Measurements from ENCODE around the gene ABRACL.

ABRACL gene

DNA sequence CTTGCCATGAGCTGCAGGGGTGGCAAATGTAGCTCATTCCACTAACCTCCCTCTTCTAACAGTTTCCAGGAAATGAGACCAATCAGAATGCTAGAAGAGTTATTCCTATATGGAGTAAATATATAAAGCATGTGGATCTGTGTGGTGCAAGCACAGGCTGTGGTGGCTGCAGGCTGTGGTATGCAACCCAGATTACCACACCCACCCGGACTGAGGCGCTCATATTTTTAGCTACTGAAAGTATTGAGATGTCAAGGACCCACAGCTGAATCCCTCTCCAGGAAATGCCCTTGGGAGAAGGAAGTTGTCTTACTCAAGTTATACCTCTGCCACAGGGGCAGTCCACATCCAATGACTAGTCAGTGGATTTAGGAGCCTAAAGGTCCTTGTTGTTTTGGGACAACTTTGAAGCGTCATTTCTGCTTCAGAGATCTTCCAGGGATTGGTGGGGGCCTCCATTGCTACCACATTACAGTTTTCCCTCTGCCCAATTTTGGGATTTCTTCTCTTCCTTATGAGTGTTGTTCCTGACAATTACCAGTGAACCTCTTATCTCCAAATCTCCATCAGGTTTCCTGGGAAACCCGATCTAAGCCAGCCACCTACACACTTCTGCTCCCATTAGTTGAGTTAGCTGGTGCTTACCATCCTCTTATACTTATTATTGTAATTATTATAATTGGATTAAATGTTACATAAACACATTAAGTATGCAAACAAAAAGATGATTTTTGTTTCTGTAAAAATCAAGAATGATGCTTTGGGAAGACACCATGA is 28.4 kb upstream of the ABRACL start:
- TF ChIP-seq SPI1 (IDR thresholded peaks at IDR 0.05; ENCODE audit: borderline replicate concordance, low read depth) = no peak
- TF ChIP-seq POLR2AphosphoS5 (IDR thresholded peaks at IDR 0.05; ENCODE audit: low read depth) = no peak
- TF ChIP-seq REST (IDR thresholded peaks at IDR 0.05; ENCODE audit: insufficient replicate concordance, low read depth) = no peak
- no peak for TF ChIP-seq CTCF (IDR thresholded peaks at IDR 0.05; ENCODE audit: insufficient read depth, low read length)
- no peak for TF ChIP-seq GABPA (IDR thresholded peaks at IDR 0.05; ENCODE audit: low read depth)
- Histone ChIP-seq H3K27me3 (ENCODE audit: insufficient read depth, poor library complexity, severe bottlenecking) (no peaks in the 10 kb centered on the region), H3K4me3 (replicated peaks; ENCODE audit: insufficient read depth, low read length) (no peak overlapping the region), H3K27ac (replicated peaks) (no peak overlapping the region)
- peak in 1 of 2 experiments; percentile 66 for DNase-seq (ENCODE audit: low read depth in 1 of 2, low spot score in 1 of 2)

GRCh38 chr6:139003751-139004150 is 24.8 kb upstream of the ABRACL start:
- peak in 1 of 2 experiments; percentile 44 for DNase-seq (ENCODE audit: low read depth in 1 of 2, low spot score in 1 of 2)
- Histone ChIP-seq H3K4me3 (replicated peaks; ENCODE audit: insufficient read depth, low read length) (no peak overlapping the region), H3K27me3 (ENCODE audit: insufficient read depth, poor library complexity, severe bottlenecking) (no peaks in the 10 kb centered on the region), H3K27ac (replicated peaks) (no peak overlapping the region)
- TF ChIP-seq REST (IDR thresholded peaks at IDR 0.05; ENCODE audit: insufficient replicate concordance, low read depth) (no peak), SPI1 (IDR thresholded peaks at IDR 0.05; ENCODE audit: borderline replicate concordance, low read depth) (peak; percentile 99)

- Histone ChIP-seq H3K4me3 (replicated peaks; ENCODE audit: insufficient read depth, low read length) (no peak overlapping the region), H3K27ac (replicated peaks) (no peak overlapping the region), H3K27me3 (ENCODE audit: insufficient read depth, poor library complexity, severe bottlenecking) (no peaks in the 10 kb centered on the region)
- DNase-seq (ENCODE audit: low read depth in 1 of 2, low spot score in 1 of 2) = no peak
- TF ChIP-seq REST (IDR thresholded peaks at IDR 0.05; ENCODE audit: insufficient replicate concordance, low read depth) (no peak), GABPA (IDR thresholded peaks at IDR 0.05; ENCODE audit: low read depth) (no peak), SPI1 (IDR thresholded peaks at IDR 0.05; ENCODE audit: borderline replicate concordance, low read depth) (no peak), POLR2AphosphoS5 (IDR thresholded peaks at IDR 0.05; ENCODE audit: low read depth) (no peak), CTCF (IDR thresholded peaks at IDR 0.05; ENCODE audit: insufficient read depth, low read length) (no peak)
Observed at GRCh38 chr6:139006477-139006876, 22.1 kb upstream of the ABRACL start.
